WERI-Rb-1 (cell line): ENCODE results near the gene PTPRT.

Experiments used
- DNase-seq: peaks from one replicate; pipeline ENCODE4 v3.0.0-alpha.2; 2020
- H3K27ac ChIP-seq: fragments of 250-450 bp; sonication (Bioruptor Pico); 2 replicates; pipeline ENCODE4 v1.5.1; 2020; ENCODE audit warnings: mild to moderate bottlenecking, moderate library complexity
- H3K27me3 ChIP-seq: fragments of 250-450 bp; sonication (Bioruptor Pico); 2 replicates; pipeline ENCODE4 v1.5.1; 2021; ENCODE audit warnings: mild to moderate bottlenecking, low read depth, moderate library complexity; ENCODE audit not compliant: insufficient read depth, severe bottlenecking
- H3K36me3 ChIP-seq: fragments of 250-450 bp; sonication (Bioruptor Pico); 2 replicates; pipeline ENCODE4 v1.5.1; 2020; ENCODE audit warnings: mild to moderate bottlenecking, moderate library complexity
- H3K4me3 ChIP-seq: 2 replicates; pipeline ENCODE4 v1.5.1; 2011; ENCODE audit warnings: low read depth, mild to moderate bottlenecking, control low read depth, low read length
- H3K9me3 ChIP-seq: fragments of 250-450 bp; sonication (Bioruptor Pico); 2 replicates; pipeline ENCODE4 v1.5.1; 2021; ENCODE audit warnings: mild to moderate bottlenecking, moderate library complexity; ENCODE audit not compliant: severe bottlenecking
- TF ChIP-seq, protein P1 (sequence below): IDR thresholded peaks from 2 replicates; pipeline ENCODE4 v1.5.1; 2011; ENCODE audit warnings: low read depth, mild to moderate bottlenecking, control low read depth, inconsistent platforms, low read length

The PTPRT gene

DNA sequence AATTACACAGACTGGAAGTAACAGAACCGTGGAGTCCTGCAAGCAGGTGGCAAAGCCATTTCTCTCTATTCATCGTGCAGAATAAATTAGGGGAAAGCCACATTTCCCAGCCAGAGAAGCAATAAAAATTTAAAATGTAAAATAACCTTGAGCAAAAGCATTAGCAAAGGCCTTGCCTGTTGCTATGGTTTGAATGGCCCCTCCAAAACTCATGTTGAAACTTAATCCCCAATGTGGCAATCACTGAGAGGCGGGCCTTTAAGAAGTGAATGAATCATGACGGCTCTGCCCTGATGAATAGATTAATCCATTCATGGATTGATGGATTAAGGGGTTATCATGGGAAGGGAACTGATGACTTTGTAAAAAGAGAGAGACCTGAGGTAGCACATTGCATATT is 679.0 kb downstream of the PTPRT start:
- Histone ChIP-seq H3K9me3 (no peaks in the 10 kb centered on the region), H3K27me3 (no peaks in the 10 kb centered on the region), H3K27ac (no peak overlapping the region), H3K4me3 (no peak overlapping the region), H3K36me3 (no peaks in the 10 kb centered on the region)
- DNase-seq, result no peak
- TF ChIP-seq, protein P1, sequence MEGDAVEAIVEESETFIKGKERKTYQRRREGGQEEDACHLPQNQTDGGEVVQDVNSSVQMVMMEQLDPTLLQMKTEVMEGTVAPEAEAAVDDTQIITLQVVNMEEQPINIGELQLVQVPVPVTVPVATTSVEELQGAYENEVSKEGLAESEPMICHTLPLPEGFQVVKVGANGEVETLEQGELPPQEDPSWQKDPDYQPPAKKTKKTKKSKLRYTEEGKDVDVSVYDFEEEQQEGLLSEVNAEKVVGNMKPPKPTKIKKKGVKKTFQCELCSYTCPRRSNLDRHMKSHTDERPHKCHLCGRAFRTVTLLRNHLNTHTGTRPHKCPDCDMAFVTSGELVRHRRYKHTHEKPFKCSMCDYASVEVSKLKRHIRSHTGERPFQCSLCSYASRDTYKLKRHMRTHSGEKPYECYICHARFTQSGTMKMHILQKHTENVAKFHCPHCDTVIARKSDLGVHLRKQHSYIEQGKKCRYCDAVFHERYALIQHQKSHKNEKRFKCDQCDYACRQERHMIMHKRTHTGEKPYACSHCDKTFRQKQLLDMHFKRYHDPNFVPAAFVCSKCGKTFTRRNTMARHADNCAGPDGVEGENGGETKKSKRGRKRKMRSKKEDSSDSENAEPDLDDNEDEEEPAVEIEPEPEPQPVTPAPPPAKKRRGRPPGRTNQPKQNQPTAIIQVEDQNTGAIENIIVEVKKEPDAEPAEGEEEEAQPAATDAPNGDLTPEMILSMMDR, result no peak

DNA sequence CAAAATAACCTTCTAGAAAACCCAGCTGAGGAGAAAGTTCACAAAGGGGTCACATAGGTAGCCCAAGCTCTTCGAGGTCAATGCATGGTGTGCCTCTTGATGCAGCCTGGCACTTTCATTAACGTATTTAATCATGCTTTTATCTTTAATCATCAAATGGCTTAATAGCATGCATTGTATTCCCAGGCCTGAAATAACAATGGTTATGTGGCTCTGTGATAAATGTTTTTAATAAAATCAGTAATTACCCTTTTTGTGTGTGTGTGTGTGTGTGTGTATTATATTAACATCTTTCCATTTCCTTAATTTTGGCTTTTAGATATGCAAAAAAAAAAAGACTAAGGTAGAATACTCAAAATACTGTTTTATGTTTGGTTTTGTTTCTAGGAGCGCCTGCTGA is 681.8 kb downstream of the PTPRT start:
- Histone ChIP-seq H3K36me3 (no peaks in the 10 kb centered on the region), H3K27ac (no peak overlapping the region), H3K27me3 (no peaks in the 10 kb centered on the region), H3K9me3 (peaks cover 2% of the 10 kb centered on the region), H3K4me3 (no peak overlapping the region)
- no peak for DNase-seq
- TF ChIP-seq, protein P1, result no peak

DNA sequence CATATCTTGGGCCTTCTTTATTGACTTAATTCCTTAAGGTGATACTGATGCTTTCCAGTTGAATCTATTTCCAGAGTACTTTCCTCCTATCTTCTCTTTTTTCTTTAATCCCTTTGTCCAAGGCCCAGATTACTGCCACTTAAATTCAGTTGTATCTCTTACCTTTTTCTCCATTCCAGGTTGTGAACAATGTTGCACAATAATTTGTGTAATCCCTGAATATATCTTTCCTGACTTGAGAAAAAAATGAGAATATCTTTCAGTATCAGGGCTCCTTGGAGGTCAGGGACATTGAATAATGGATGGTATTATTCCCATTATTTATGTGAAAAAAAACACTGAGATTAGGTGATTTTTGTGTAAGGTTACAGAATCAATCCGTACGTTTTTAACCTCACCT is 683.3 kb downstream of the PTPRT start:
- DNase-seq, result no peak
- Histone ChIP-seq H3K27ac (no peak overlapping the region), H3K27me3 (no peaks in the 10 kb centered on the region), H3K9me3 (peaks cover 2% of the 10 kb centered on the region), H3K4me3 (no peak overlapping the region), H3K36me3 (no peaks in the 10 kb centered on the region)
- TF ChIP-seq, protein P1, result no peak

DNA sequence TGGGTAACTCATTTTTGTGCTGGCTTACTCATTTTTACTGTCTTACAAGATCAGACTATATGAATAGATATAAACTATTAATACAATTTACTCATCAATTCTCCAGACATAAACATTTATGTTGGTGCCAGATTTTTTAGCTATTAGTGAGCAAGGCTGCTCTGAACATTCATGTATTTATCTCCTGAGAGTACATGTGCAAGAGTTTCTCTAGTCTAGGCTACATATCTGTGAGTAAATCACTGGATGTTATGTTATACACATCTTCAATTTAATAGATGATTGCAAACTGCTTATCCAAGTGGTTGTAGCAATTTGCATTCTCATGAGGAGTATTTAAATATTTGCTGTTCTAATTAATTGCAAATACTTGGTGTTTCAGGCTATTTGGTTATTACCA is 687.1 kb downstream of the PTPRT start:
- H3K27me3 ChIP-seq, result no peaks in the 10 kb centered on the region
- TF ChIP-seq, protein P1, result no peak
- peaks cover 2% of the 10 kb centered on the region for H3K9me3 ChIP-seq
- DNase-seq, result no peak
- H3K4me3 ChIP-seq, result no peak overlapping the region
- no peak overlapping the region for H3K27ac ChIP-seq
- H3K36me3 ChIP-seq, result no peaks in the 10 kb centered on the region

DNA sequence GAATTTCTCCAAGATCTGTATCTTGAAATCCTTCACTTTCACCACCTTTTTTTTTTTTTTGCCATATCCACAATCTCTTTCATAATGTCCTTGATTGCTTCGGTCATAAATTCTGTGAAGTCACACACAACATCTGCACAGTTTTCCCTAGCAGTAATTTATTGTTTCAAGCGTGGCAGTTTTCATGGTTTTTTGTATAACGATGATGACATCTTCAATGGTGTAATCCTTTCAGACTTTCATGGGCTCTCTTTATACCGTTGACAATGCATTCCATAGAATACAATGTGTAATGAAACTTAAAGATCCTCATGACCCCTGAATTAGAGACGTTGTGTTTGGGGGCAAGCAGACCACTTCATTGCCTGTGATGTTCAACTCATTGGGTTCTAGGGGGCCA is 693.1 kb downstream of the PTPRT start:
- TF ChIP-seq, protein P1, result no peak
- no peak overlapping the region for H3K4me3 ChIP-seq
- no peaks in the 10 kb centered on the region for H3K36me3 ChIP-seq
- H3K9me3 ChIP-seq, result no peaks in the 10 kb centered on the region
- no peaks in the 10 kb centered on the region for H3K27me3 ChIP-seq
- peak overlapping the region; percentile 60 for H3K27ac ChIP-seq
- no peak for DNase-seq

DNA sequence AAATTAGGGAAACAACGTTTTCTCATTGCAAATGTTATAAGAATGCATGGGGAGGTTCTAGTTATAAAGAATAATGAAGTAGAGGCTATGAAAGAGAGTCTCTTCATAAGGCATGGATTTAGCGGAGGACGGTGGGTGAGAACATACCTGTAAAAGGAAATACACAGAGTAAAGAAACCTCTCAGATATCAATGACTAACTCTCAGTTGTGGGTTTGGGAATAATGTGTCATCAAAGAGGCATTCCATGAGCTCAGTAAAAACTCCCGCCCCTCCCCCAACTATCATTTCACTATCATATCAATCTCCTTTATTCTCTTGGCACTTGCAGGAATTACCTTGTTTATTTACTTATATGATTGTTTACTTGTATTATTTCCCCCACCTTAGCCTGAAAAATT is 695.4 kb downstream of the PTPRT start:
- Histone ChIP-seq H3K27ac (no peak overlapping the region), H3K9me3 (no peaks in the 10 kb centered on the region), H3K4me3 (no peak overlapping the region), H3K36me3 (no peaks in the 10 kb centered on the region), H3K27me3 (no peaks in the 10 kb centered on the region)
- DNase-seq, result no peak
- TF ChIP-seq, protein P1, result no peak
